ENCODE measurements around the gene SPATA22. TPM values are rescaled to one million over a fixed set of nuclear protein-coding genes. Genes with fewer than 3 reads are reported as not detected.
"Not testable (repeated sequence)": the region's sequence is repeated elsewhere in the genome, so short reads cannot be mapped to it uniquely, and the experiment has no call there.

Gene SPATA22, protein sequence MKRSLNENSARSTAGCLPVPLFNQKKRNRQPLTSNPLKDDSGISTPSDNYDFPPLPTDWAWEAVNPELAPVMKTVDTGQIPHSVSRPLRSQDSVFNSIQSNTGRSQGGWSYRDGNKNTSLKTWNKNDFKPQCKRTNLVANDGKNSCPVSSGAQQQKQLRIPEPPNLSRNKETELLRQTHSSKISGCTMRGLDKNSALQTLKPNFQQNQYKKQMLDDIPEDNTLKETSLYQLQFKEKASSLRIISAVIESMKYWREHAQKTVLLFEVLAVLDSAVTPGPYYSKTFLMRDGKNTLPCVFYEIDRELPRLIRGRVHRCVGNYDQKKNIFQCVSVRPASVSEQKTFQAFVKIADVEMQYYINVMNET
- total RNA-seq (2022) (not detected in 2 replicates), Bru-seq, nascent RNA (percentile 21 among the genes with signal in this experiment), BruChase-seq, experiment 1, labeled RNA remaining after a 6-hour chase (percentile 40 among the genes with signal in this experiment), BruChase-seq, experiment 2, labeled RNA remaining after a 2-hour chase (percentile 19 among the genes with signal in this experiment)
- long read RNA-seq = 0 reads

DNA sequence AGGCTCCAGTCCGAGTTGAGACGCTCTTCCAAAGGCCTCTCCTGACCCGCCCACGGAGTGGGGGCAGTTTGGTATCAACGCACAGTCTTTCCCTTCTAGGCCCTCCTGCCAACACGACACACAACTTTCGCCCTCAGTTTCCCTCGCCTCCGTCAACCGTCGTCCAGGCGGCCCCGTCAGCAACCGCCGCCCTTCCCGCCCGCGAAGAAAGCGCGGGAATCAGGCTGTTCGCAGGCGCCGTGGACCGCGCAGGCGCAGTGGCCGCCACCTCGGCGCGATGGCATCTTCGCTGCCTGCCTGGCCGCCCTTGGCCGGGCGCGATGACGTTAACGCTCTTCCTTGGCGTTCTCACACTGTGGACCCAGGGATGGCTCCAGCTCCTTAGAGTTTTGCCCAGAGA, at the start of gene SPATA22:
Gene SPATA22, minus strand, starts transcription at position 221 of the 400 bp plus-strand sequence. CDS start 2,494 bp downstream, outside the sequence.
- H3K27ac Mint-ChIP-seq (ENCODE audit: low read depth, unreplicated experiment) = no peak within 1 kb of the TSS
- no peaks in the 10 kb centered on the region for H3K9me3 Mint-ChIP-seq (ENCODE audit: unreplicated experiment)
- no peak for DNase-seq (ENCODE audit: unreplicated experiment)
- intact Hi-C loops (cut with micrococcal nuclease) = no loop called here
- H3K27me3 Mint-ChIP-seq (ENCODE audit: insufficient read depth, unreplicated experiment) = no peaks in the 10 kb centered on the region
- H3K4me1 Mint-ChIP-seq (ENCODE audit: insufficient read depth, unreplicated experiment) = peaks cover 14% of the 10 kb centered on the region
- no peaks in the 10 kb centered on the region for H3K36me3 Mint-ChIP-seq (ENCODE audit: insufficient read depth, unreplicated experiment)
- ChIA-PET CTCF (no interaction called here), POLR2A (no interaction called here)
- no peak within 1 kb of the TSS for H3K4me3 Mint-ChIP-seq (ENCODE audit: unreplicated experiment)
- no peak for TF ChIP-seq CTCF (IDR thresholded peaks at IDR 0.05; ENCODE audit: unreplicated experiment)
- no TSS peak for BruUV-seq (replicated peaks)

GRCh38 chr17:3519472-3519871, 47.9 kb upstream of the SPATA22 start:
- POLR2A ChIA-PET; DNase-seq (ENCODE audit: unreplicated experiment); H3K27me3 Mint-ChIP-seq (ENCODE audit: insufficient read depth, unreplicated experiment); H3K9me3 Mint-ChIP-seq (ENCODE audit: unreplicated experiment); H3K36me3 Mint-ChIP-seq (ENCODE audit: insufficient read depth, unreplicated experiment); CTCF ChIA-PET; BruUV-seq (replicated peaks); H3K27ac Mint-ChIP-seq (ENCODE audit: low read depth, unreplicated experiment); intact Hi-C loops (cut with micrococcal nuclease); H3K4me1 Mint-ChIP-seq (ENCODE audit: insufficient read depth, unreplicated experiment); H3K4me3 Mint-ChIP-seq (ENCODE audit: unreplicated experiment): not testable (repeated sequence)

DNA sequence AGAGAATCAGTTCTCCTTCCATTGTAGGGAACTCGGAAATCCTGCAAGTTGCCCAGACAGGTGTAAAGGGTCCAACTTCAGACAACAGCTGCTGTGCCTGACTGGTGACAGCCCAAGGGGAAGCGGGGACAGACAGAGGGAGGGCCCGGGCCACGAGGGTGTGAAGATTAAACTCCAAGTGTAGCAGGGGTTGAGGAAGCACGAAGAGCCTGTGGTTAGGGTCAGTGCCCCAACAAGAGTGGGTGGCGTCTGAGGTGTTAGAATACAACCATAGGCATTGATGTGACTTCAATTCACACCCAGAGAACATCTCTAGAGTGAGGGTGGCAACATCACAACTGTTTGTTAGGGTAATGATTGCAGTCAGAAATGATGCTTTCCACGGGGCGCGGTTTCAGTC, 43.3 kb upstream of the SPATA22 start:
- no peaks in the 10 kb centered on the region for H3K9me3 Mint-ChIP-seq (ENCODE audit: unreplicated experiment)
- no peaks in the 10 kb centered on the region for H3K4me1 Mint-ChIP-seq (ENCODE audit: insufficient read depth, unreplicated experiment)
- no peak for TF ChIP-seq CTCF (IDR thresholded peaks at IDR 0.05; ENCODE audit: unreplicated experiment)
- intact Hi-C loops (cut with micrococcal nuclease) = no loop called here
- H3K27me3 Mint-ChIP-seq (ENCODE audit: insufficient read depth, unreplicated experiment) = no peaks in the 10 kb centered on the region
- no peak overlapping the region for H3K4me3 Mint-ChIP-seq (ENCODE audit: unreplicated experiment)
- no TSS peak for BruUV-seq (replicated peaks)
- CTCF ChIA-PET = no interaction called here
- DNase-seq (ENCODE audit: unreplicated experiment) = no peak
- POLR2A ChIA-PET = no interaction called here
- no peaks in the 10 kb centered on the region for H3K36me3 Mint-ChIP-seq (ENCODE audit: insufficient read depth, unreplicated experiment)
- H3K27ac Mint-ChIP-seq (ENCODE audit: low read depth, unreplicated experiment) = no peak overlapping the region

DNA sequence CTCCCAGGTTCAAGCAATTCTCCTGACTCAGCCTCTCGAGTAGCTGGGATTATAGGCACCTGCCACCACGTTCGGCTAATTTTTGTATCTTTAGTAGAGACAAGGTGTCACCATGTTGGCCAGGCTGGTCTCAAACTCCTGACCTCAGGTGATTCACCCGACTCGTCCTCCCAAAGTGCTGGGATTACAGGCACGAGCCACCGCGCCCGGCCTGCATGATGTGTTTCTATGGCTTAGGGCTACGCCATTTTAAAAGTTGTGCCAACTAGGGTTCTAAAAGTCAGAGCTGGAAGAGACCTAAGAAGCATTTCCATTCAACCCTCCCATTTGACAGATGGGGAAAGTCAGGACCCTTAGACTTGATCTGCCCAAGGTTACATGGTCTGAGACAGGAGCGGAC, 42.5 kb upstream of the SPATA22 start:
- H3K36me3 Mint-ChIP-seq (ENCODE audit: insufficient read depth, unreplicated experiment); intact Hi-C loops (cut with micrococcal nuclease); H3K4me1 Mint-ChIP-seq (ENCODE audit: insufficient read depth, unreplicated experiment); H3K27me3 Mint-ChIP-seq (ENCODE audit: insufficient read depth, unreplicated experiment); H3K9me3 Mint-ChIP-seq (ENCODE audit: unreplicated experiment); CTCF ChIA-PET; BruUV-seq (replicated peaks); H3K4me3 Mint-ChIP-seq (ENCODE audit: unreplicated experiment); DNase-seq (ENCODE audit: unreplicated experiment); H3K27ac Mint-ChIP-seq (ENCODE audit: low read depth, unreplicated experiment): not testable (repeated sequence)
- POLR2A ChIA-PET = interaction anchor here (0.9 kb wide), 1 partner anchor 13 kb away, joined by 3 read pairs; no protein-coding TSS in a partner anchor

DNA sequence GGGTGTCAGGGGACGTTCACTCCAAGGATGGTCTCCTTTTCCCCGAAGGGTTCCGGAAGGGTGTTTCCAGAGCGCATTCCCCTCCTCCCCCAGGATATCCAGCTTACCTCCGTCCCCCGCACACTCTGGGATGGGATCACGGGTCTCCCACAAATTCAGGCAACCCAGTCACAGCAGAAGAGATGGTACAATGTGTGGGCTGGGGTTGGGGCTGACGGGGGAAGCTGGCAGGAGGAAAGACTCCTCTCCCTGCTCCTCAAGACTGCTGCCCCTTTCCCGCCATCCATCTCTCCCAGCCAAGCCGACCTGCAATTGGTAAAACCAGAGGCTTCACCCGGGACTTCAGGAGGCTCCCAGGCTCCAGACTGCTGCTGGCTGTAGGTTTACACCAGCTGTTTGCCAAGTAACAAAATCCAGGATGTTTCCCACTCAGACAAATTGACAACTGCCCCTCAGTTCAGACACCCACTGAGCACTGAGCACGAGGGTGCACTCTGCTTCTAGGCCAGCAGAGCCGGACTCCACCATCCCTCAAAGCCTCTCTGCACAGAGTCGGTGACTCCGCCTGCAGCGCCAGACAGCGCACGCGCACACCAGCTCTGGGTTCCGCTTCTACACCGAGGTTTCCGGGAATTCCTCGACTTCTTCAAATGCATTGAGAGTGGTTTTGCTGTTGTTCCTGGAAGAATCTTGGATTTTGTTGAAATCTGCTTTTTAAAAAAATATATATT, 41.9 kb upstream of the SPATA22 start:
- no peaks in the 10 kb centered on the region for H3K36me3 Mint-ChIP-seq (ENCODE audit: insufficient read depth, unreplicated experiment)
- no TSS peak for BruUV-seq (replicated peaks)
- H3K27ac Mint-ChIP-seq (ENCODE audit: low read depth, unreplicated experiment) = no peak overlapping the region
- intact Hi-C loops (cut with micrococcal nuclease) = no loop called here
- ChIA-PET POLR2A (interaction anchor here (0.9 kb wide), 1 partner anchor 12 kb away, joined by 3 read pairs; no protein-coding TSS in a partner anchor), CTCF (no interaction called here)
- H3K27me3 Mint-ChIP-seq (ENCODE audit: insufficient read depth, unreplicated experiment) = no peaks in the 10 kb centered on the region
- no peak overlapping the region for H3K4me3 Mint-ChIP-seq (ENCODE audit: unreplicated experiment)
- H3K4me1 Mint-ChIP-seq (ENCODE audit: insufficient read depth, unreplicated experiment) = no peaks in the 10 kb centered on the region
- TF ChIP-seq CTCF (IDR thresholded peaks at IDR 0.05; ENCODE audit: unreplicated experiment) = no peak
- DNase-seq (ENCODE audit: unreplicated experiment) = no peak
- no peaks in the 10 kb centered on the region for H3K9me3 Mint-ChIP-seq (ENCODE audit: unreplicated experiment)

All from MCF 10A (cell line).